GM21825 (cell line): Measurements from ENCODE around the gene PIP5K1C.

Experiments
- ATAC-seq: cut with Tn5 transposase; IDR thresholded peaks from one replicate; pipeline ENCODE4 v1.9.1; 2021; ENCODE audit warnings: mild to moderate bottlenecking, moderate library complexity; ENCODE audit not compliant: unreplicated experiment

Gene PIP5K1C, protein sequence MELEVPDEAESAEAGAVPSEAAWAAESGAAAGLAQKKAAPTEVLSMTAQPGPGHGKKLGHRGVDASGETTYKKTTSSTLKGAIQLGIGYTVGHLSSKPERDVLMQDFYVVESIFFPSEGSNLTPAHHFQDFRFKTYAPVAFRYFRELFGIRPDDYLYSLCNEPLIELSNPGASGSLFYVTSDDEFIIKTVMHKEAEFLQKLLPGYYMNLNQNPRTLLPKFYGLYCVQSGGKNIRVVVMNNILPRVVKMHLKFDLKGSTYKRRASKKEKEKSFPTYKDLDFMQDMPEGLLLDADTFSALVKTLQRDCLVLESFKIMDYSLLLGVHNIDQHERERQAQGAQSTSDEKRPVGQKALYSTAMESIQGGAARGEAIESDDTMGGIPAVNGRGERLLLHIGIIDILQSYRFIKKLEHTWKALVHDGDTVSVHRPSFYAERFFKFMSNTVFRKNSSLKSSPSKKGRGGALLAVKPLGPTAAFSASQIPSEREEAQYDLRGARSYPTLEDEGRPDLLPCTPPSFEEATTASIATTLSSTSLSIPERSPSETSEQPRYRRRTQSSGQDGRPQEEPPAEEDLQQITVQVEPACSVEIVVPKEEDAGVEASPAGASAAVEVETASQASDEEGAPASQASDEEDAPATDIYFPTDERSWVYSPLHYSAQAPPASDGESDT

DNA sequence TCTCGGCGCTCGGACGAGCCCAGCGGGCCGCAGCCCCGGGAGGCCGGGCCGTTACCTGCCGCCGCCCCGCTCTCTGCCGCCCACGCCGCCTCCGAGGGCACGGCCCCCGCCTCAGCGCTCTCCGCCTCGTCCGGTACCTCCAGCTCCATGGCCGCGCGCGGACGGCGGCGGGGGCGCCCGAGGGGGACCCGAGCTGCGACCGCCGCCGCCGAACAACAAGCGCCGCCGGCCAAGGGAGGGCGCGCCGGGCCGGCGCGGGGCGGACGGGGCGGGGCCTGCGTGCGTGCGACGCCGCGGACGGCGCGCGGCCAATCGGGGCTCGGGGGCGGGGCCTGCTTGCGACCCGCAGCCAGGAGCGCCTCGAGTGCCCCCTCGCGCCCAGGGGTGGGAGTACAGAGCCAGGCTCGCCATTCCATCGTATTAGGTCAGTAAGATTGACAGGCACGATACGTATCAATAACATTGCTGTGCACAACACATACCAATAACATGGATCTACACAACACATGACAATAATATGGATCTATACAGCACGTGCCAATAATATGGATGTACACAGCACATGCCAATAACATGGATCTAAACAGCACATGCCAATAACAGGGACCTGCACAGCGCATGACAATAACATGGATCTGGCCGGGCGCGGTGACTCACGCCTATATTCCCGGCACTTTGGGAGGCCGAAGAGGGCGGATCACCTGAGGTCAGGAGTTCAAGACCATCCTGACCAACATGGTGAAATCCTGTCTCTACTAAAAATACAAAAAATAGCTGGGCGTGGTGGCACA lies at the start of gene PIP5K1C:
TSS of gene PIP5K1C (minus strand) at position 227 of the 791 bp plus-strand sequence. CDS start at position 149, 78 bp downstream.
- peak; percentile 62 for ATAC-seq

DNA sequence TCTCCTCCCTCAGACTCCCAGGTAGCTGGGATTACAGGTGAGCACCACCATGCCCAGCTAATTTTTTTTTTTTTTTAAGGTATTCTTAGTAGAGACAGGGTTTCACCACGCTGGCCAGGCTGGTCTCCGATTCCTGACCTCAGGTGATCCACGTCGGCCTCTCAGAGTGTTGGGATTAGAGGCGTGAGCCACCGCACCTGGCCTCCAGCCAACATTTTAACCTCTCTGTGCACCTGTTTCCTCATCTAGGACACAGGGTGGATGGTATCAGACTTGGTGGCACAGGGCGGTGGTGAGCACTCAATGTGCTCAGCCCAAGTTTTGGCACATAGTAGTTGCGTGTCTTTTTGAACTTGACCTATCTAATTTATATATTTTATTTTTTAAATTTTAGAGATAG lies 48.7 kb upstream of the PIP5K1C start:
- ATAC-seq, result no peak

DNA sequence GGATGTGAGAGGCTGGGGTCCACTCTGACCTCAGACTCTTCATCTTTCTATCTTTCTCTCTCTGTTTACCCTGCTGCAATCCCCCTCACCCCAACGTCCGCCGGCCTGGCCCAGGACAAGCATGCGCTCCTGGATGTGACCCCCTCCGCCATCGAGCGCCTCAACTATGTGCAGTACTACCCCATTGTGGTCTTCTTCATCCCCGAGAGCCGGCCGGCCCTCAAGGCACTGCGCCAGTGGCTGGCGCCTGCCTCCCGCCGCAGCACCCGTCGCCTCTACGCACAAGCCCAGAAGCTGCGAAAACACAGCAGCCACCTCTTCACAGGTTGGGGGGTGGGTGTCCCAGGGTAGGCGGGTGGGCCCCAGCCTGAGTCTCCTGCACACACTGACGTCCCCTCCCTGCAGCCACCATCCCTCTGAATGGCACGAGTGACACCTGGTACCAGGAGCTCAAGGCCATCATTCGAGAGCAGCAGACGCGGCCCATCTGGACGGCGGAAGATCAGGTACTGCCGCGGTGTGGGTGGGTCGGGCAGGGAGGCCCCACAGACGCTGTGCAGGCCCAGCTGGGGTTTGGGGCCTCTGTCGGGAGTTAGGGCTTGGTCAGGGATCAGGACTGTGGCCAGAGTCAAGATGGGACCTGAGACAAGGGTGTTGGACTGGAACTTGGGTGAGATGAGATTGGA lies 46.2 kb upstream of the PIP5K1C start:
- no peak for ATAC-seq

DNA sequence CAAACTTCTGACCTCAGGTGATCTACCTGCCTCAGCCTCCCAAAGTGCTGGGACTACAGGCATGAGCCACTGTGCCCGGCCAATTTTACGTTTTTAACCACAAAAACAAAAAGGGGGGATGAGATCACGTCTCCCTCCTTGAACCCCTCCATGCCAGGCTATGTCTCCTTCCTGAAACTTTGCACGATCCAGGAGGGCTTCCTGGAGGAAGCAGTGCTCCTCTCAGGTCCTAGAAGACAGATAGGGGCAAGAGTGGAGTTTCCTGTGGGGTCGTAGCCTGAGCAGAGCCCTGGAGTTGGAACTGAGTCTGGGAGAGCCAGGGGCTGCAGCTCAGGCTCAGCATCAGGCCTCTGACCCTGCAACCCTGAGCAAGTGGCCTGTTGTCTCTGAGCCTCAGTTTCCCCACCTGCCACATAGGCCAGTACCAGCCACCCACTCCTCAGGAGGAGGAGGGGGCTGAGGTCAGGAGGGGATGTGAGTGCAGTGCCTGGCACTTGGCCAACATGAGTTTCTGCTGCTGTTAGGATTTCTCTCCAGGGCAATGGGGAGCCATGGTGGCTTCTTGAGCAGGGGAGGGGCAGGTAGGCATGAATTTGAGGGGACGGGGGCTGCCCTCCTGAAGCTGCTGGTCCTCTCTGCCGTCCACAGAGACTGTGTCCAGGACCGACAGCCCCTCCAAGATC lies 45.2 kb upstream of the PIP5K1C start:
- no peak for ATAC-seq

DNA sequence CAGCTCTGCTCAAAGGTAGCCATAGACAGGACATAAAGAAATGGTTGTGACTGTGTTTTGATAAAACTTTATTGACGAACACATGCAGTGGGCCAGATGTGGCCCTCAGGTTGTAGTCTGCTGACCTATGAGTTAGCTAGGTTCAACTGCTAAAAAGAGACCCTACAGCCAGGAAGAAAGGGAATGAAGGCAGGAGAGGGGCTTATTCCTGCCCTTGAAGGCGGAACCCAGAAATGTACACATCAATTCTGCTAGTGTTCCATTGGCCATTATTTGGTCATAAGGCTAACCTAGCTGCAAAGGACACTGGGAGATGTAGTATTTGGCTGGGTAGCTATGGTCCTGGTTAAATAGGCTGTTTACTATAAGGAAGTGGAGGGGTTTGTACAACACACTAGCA lies 43.2 kb upstream of the PIP5K1C start:
- ATAC-seq, result no peak

DNA sequence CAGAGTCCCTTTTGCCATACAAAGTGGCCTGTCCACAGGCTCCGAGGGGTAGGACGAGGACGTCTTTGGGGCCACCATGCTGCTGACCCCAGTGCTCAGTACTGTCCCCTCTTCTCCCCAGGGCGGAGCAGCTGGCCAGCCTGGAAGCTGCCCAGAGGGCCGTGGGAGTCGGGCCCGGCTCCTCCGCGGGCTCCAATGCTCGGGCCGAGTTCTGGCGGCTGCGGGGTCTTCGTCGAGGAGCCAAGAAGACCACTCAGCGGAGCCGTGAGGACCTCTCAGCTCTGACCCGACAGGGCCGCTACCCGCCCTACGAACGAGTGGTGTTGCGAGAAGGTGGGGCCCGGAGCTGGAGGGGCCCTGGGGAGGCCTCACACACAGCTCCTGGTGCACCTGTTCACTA lies 40.2 kb upstream of the PIP5K1C start:
- ATAC-seq, result no peak

DNA sequence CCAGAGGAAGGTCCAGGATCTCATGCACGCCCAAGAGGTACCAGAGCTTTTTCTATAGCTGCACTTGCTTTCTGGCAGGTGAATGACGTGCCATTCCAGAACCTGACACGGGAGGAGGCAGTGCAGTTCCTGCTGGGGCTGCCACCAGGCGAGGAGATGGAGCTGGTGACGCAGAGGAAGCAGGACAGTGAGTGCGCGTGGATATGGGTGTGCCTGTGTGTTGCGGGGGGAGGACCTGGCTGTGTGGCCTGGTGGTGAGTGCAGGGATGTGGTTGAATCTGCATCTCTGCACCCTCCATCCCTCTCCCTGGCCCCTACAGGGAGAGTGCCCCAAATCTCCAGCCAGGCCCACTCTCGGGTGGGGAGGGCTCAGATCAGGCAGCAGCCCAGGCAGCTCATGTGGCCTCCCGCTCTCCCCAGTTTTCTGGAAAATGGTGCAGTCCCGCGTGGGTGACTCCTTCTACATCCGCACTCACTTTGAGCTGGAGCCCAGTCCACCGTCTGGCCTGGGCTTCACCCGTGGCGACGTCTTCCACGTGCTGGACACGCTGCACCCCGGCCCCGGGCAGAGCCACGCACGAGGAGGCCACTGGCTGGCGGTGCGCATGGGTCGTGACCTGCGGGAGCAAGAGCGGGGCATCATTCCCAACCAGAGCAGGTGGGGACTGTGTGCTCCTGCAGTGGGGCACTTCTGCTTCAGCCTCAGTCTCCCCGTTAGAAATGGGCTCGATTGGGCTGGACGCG lies 38.4 kb upstream of the PIP5K1C start:
- no peak for ATAC-seq

DNA sequence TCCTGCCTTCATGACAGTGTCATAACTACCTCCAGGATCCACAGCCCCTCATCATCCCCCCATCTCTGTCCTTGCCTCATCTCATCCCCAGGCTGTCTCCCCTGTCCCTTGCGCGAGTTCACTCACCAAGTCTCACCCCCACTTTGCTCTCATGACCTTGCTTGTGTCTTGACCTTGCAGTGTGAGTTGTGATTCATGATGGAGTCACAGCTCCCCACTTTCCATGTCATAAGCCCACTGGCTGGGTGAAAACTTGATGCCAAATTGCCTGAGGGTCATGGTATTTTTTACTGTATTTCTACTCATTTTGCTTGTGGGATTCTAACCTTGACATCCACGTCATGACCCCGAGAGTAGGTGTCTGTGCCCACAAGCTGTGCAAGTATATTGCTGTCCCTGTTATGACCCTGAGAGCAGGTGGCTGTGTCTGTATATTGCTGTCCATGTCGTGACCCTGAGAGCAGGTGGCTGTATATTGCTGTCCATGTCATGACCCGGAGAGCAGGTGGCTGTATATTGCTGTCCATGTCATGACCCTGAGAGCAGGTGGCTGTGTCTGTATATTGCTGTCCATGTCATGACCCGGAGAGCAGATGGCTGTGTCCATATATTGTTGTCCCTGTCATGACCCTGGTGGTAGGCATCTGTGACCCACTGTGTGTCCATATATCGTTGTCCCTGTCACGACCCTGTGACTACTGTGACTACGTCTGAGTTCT lies 37.4 kb upstream of the PIP5K1C start:
- no peak for ATAC-seq

DNA sequence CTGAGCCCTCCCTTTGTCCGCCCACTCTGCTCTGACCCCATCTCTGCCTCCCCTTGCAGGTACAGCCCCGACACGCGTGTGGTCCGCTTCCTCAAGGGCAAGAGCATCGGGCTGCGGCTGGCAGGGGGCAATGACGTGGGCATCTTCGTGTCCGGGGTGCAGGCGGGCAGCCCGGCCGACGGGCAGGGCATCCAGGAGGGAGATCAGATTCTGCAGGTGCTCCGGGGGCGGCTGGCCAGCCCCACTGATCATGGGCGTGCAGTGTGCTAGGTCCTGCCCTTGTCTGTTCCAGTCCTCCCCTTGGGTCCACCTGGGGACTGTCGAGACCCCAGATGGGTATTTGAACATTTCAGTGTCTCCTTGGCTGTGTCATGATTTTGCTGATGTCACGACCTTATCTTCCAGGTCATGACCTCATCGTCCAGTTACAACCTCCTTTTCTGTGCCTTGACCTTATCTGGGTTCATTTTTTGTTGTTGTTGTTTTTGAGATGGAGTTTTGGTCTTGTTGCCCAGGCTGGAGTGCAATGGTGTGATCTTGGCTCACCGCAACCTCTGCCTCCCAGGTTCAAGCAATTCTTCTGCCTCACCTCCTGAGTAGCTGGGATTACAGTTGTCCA lies 35.9 kb upstream of the PIP5K1C start:
- no peak for ATAC-seq

DNA sequence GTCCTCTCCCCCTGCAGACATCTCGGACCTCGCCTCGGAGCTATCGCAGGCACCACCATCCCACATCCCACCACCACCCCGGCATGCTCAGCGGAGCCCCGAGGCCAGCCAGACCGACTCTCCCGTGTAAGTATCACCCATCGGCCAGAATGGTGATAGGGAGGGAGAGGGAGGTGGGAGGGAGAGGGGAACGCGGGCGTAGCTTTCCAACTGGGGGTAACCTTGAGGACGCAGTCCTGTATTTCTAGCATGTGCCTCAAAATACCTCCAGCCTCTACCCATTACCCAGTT lies 34.0 kb upstream of the PIP5K1C start:
- ATAC-seq, result no peak

DNA sequence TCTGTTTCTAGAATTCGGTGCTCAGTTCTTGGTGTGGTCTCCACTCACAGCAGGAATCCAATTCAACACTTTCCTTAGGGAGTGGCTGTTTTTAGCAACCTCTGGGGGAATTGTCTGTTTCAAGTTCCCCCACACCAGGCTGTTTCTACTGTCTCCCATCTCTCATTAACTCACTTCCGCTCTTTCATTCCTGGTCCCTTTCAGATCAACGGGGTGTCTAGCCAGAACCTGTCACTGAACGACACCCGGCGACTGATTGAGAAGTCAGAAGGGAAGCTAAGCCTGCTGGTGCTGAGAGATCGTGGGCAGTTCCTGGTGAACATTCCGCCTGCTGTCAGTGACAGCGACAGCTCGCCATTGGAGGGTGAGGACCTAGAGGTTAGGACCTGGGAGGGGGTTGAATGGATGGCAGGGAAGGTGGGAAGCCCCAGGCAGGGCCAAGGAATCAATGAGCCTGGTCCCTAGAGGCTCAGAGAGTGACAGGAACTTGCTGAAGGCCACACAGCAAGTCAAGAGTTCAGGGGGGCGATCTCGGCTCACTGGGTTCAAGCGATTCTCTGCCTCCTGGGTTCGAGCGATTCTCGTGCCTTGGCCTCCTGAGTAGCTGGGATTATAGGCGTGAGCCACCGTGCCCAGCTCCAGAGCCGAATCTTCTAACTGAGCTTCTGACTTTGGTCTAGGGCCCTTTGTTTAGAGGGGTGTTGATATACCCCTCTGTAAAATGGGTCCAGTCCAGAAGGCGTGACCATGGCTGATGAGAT lies 33.5 kb upstream of the PIP5K1C start:
- ATAC-seq, result no peak

DNA sequence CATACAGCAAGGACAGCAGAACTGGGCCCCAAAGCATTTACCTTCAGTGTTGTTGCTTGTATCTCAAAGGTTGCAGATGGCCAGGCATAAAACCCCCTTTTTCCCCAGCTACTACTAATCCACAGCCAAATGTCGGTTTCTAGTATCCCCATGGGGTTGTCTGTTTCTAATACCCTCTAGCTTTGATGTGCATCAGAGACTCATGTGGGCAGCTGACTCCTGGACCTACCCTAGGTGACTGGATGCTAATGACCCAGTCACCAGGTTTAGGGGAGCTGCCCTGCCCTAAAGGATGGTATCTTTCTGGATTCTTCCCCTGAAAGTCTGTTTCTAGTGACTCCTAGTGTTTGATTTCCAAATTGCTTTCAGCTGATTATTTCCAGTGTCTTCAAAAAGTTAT lies 31.8 kb upstream of the PIP5K1C start:
- no peak for ATAC-seq

DNA sequence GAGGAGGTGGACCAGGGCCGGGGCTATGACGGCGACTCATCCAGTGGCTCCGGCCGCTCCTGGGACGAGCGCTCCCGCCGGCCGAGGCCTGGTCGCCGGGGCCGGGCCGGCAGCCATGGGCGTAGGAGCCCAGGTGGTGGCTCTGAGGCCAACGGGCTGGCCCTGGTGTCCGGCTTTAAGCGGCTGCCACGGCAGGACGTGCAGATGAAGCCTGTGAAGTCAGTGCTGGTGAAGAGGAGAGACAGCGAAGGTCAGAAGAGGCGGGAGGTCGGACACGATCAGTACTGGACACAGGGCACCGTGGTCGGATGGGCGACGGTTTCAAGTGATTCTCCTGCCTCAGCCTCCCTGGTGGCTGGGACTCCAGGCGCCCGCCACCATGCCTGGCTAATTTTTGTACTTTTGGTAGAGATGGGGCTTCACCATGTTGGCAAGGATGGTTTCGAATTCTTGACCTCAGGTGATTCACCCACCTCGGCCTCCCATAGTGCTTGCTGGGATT lies 30.2 kb upstream of the PIP5K1C start:
- no peak for ATAC-seq

DNA sequence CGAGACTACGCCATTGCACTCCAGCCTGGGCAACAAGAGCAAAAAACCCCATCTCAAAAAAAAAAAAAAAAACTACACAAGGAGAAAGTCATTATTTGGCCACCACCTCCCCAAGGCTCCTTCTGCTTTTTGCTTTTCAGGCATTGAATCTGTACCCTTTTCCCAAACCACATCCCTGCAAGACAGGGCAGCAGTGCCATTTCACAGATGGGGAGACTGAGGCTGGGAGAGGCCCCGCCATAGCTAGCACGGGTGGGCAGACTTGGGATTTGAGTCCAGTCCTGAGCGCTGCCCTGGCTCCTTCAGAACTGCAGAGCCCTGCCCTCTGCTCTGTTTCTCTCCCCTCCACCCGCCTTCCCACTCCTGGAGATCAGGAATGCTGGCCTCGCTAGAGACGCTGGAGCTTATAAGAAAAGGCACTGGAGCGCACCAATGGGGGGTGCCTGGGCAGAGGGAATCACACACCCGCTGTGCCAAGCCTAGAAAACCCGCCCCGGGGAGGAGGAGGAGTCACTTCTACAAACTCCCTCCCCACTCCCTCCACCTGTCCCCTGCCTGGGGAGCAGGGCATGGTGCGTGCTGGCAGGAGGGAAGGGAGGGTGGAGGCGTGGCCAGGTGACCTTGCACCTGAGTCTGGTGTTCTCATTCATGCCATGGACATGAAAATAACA lies 25.5 kb upstream of the PIP5K1C start:
- ATAC-seq, result no peak

DNA sequence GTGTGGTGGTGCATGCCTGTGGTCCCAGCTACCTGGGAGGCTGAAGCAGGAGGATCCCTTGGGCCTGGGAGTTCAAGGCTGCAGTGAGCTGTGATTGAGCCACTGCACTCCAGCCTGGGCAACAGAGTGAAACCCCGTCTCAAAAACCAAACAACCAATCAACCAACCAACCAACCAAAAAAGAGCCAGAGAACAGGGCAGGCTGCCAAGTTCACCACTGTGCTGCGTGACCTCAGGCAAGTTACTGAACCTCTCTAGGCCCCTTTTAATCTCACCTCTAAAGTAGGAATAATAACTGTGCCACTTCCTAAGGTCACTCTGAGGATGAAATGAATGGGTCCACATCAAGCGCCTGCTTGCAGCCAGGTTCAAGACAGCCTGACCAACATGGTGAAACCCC lies 24.9 kb upstream of the PIP5K1C start:
- ATAC-seq, result no peak

DNA sequence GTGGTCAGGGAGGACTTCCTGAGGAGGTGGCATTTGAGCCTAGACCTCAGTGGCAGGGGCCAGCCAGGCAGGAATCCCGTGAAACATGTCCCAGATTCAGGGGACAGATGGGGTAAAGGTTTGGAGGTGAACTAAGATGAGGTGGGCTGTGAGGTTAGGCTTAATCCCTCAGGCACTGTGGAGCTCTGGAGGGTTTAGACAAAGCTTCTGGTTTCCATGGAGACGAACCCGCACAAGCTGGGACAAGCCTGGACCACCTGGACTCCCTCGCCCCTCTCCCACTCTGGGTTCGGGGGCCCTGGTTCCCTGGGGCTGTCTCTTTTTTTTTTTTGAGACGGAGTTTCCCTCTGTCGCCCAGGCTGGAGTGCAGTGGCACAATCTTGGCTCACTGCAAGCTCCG lies 23.6 kb upstream of the PIP5K1C start:
- no peak for ATAC-seq

DNA sequence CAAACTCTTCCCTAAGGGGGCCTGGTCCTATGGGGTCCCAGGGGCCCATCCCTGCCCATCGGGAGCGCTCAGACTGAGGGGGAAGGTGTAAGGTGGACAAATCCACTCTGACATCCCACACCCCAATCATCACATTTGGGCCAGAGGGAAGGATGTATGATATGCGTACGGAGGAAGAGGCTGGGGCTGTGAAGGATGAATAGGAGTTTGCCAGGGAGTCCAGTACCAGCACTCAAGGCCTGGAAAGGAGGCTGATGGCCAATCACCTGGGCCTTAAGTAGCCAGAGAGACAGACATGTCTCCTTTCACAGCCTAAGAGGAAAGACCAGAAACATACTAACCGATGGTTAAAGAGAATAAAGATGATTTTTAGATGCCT lies 22.8 kb upstream of the PIP5K1C start:
- no peak for ATAC-seq
